Astrocyte (in vitro differentiated cells and primary cell): ENCODE results near the gene TCEAL7. TPM values are rescaled to one million over a fixed set of nuclear protein-coding genes. Genes with fewer than 3 reads are reported as not detected.
A peak's percentile ranks its signal among the peaks of the same experiment; 100 is the strongest.
"Not testable (repeated sequence)": the region's sequence is repeated elsewhere in the genome, so short reads cannot be mapped to it uniquely, and the experiment has no call there.

Experiments
- DNase-seq: peaks from one replicate; pipeline ENCODE4 v3.0.0-alpha.2; 2010; ENCODE audit warnings: low read depth
- FAIRE-seq: peaks from 2 replicates; lab custom pipeline; 2011; peaks lifted over from hg19 to GRCh38; lab: Jason Lieb, UNC
- H2AFZ ChIP-seq: 2 replicates; pipeline ENCODE4 v1.6.0; 2012; ENCODE audit warnings: low read depth, low read length, inconsistent platforms
- H3K27ac ChIP-seq: 2 replicates; pipeline ENCODE4 v1.5.1; 2011; ENCODE audit warnings: low read depth, low read length, inconsistent platforms
- H3K27me3 ChIP-seq: 2 replicates; pipeline ENCODE4 v1.6.0; 2011; ENCODE audit warnings: low read length, inconsistent platforms; ENCODE audit not compliant: insufficient read depth
- H3K36me3 ChIP-seq: 2 replicates; pipeline ENCODE4 v1.5.1; 2011; ENCODE audit warnings: low read length, inconsistent platforms; ENCODE audit not compliant: insufficient read depth
- H3K4me1 ChIP-seq: 2 replicates; pipeline ENCODE4 v1.5.1; 2011; ENCODE audit warnings: low read length, inconsistent platforms; ENCODE audit not compliant: insufficient read depth
- H3K4me2 ChIP-seq: 2 replicates; pipeline ENCODE4 v1.6.0; 2012; ENCODE audit warnings: low read length, inconsistent platforms
- H3K4me3 ChIP-seq: 2 replicates; pipeline ENCODE4 v1.5.1; 2011; ENCODE audit warnings: low read depth, mild to moderate bottlenecking, low read length, inconsistent platforms; ENCODE audit not compliant: insufficient read depth
- H3K79me2 ChIP-seq: 2 replicates; pipeline ENCODE4 v1.6.0; 2012; ENCODE audit warnings: mild to moderate bottlenecking, low read length, inconsistent platforms; ENCODE audit not compliant: insufficient read depth
- H3K9ac ChIP-seq: 2 replicates; pipeline ENCODE4 v1.6.0; 2012; ENCODE audit warnings: mild to moderate bottlenecking, low read length, inconsistent platforms
- H3K9me3 ChIP-seq: 2 replicates; pipeline ENCODE4 v1.5.1; 2012; ENCODE audit warnings: low read depth, mild to moderate bottlenecking, low read length, inconsistent platforms; ENCODE audit not compliant: insufficient read depth
- H4K20me1 ChIP-seq: 2 replicates; pipeline ENCODE4 v1.6.0; 2012; ENCODE audit warnings: low read length, inconsistent platforms; ENCODE audit not compliant: insufficient read depth
- H3K27ac Mint-ChIP-seq: one replicate; pipeline ENCODE4 v1.8.0; 2021; ENCODE audit warnings: mild to moderate bottlenecking, mixed read lengths; ENCODE audit not compliant: unreplicated experiment
- H3K27me3 Mint-ChIP-seq: one replicate; pipeline ENCODE4 v1.8.0; 2021; ENCODE audit warnings: low read depth, mixed read lengths; ENCODE audit not compliant: unreplicated experiment
- H3K36me3 Mint-ChIP-seq: one replicate; pipeline ENCODE4 v1.8.0; 2021; ENCODE audit warnings: low read depth, mixed read lengths; ENCODE audit not compliant: unreplicated experiment
- H3K4me1 Mint-ChIP-seq: one replicate; pipeline ENCODE4 v1.8.0; 2021; ENCODE audit warnings: low read depth, mixed read lengths; ENCODE audit not compliant: unreplicated experiment
- H3K4me3 Mint-ChIP-seq: one replicate; pipeline ENCODE4 v1.8.0; 2021; ENCODE audit warnings: mild to moderate bottlenecking, moderate library complexity, mixed read lengths; ENCODE audit not compliant: unreplicated experiment
- H3K9me3 Mint-ChIP-seq: one replicate; pipeline ENCODE4 v1.8.0; 2021; ENCODE audit warnings: mild to moderate bottlenecking, mixed read lengths; ENCODE audit not compliant: unreplicated experiment
- EZH2 ChIP-seq: IDR thresholded peaks from 2 replicates; pipeline ENCODE4 v1.6.1; 2012; ENCODE audit warnings: mild to moderate bottlenecking, low read length, inconsistent platforms; ENCODE audit not compliant: insufficient read depth
- total RNA-seq: library from RNA; stranded (reverse); gene quantifications from 2 replicates; pipeline ENCODE4 v1.2.1, GENCODE V29; 2021
- TF ChIP-seq, protein P1 (sequence below): IDR thresholded peaks from 2 replicates; pipeline ENCODE4 v1.5.1; 2011; ENCODE audit warnings: low read depth, mild to moderate bottlenecking, inconsistent platforms, low read length, moderate library complexity; ENCODE audit not compliant: insufficient read depth

The TCEAL7 gene
- total RNA-seq, 1 donor from 2014 or later, result 9.4 TPM

DNA sequence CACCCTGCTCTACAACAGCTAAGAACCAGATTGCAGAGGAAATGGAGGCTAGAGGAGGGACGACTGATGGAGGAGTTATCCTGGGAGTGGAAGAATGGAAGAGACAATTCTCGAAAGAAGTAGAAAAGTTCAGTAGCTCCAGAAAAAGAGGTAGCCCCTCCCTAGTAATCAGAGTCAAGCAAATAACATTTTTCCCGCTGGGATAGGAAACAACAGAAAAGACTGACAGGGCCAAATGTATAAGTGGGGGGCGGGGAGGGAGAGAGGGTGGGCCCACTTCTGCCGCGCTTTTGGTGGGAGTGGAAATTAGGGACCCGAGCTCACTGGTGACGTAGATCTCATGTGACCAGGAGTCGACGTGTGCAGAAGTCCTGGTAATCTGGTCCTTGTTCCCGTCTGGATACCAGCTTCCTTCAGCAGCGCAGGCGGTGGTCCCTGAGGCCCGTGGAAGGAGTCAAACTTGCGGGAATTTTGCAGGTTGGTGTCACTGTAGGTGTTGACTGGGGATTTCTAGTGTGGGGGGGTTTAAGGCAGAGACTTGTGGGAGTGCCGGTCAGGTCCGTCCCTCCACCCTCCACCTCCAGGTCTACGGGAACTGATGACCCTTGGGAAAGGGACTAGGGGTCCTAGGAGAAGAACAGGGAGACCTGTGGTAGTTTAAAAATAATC is 26.2 kb downstream of the TCEAL7 start, which contains the start of gene TCEAL9:
TSS of gene TCEAL9 (plus strand) at position 377 of the 669 bp plus-strand sequence. CDS start 1,179 bp downstream, outside the sequence.
- H3K9me3 ChIP-seq, result no peaks in the 10 kb centered on the region
- Mint-ChIP-seq H3K27ac (peak within 1 kb of the TSS; percentile 97), H3K4me1 (peaks cover 8% of the 10 kb centered on the region), H3K9me3 (no peaks in the 10 kb centered on the region), H3K27me3 (no peaks in the 10 kb centered on the region), H3K36me3 (peaks cover 2% of the 10 kb centered on the region), H3K4me3 (peak within 1 kb of the TSS; percentile 98)
- FAIRE-seq (peak; percentile 41), DNase-seq (peak; percentile 74)
- no peaks in the 10 kb centered on the region for H3K4me1 ChIP-seq
- H3K27ac ChIP-seq, result peak within 1 kb of the TSS; percentile 96
- H3K36me3 ChIP-seq, result no peaks in the 10 kb centered on the region
- peak within 1 kb of the TSS; percentile 100 for H3K9ac ChIP-seq
- peaks cover 11% of the 10 kb centered on the region for H4K20me1 ChIP-seq
- H3K27me3 ChIP-seq, result no peaks in the 10 kb centered on the region
- TF ChIP-seq, protein P1, sequence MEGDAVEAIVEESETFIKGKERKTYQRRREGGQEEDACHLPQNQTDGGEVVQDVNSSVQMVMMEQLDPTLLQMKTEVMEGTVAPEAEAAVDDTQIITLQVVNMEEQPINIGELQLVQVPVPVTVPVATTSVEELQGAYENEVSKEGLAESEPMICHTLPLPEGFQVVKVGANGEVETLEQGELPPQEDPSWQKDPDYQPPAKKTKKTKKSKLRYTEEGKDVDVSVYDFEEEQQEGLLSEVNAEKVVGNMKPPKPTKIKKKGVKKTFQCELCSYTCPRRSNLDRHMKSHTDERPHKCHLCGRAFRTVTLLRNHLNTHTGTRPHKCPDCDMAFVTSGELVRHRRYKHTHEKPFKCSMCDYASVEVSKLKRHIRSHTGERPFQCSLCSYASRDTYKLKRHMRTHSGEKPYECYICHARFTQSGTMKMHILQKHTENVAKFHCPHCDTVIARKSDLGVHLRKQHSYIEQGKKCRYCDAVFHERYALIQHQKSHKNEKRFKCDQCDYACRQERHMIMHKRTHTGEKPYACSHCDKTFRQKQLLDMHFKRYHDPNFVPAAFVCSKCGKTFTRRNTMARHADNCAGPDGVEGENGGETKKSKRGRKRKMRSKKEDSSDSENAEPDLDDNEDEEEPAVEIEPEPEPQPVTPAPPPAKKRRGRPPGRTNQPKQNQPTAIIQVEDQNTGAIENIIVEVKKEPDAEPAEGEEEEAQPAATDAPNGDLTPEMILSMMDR, result no peak
- TF ChIP-seq EZH2, result no peak
- H3K79me2 ChIP-seq, result peaks cover 22% of the 10 kb centered on the region
- H3K4me2 ChIP-seq, result peak within 1 kb of the TSS; percentile 93
- peak within 1 kb of the TSS; percentile 98 for H3K4me3 ChIP-seq
- H2AFZ ChIP-seq, result peak within 1 kb of the TSS; percentile 72

DNA sequence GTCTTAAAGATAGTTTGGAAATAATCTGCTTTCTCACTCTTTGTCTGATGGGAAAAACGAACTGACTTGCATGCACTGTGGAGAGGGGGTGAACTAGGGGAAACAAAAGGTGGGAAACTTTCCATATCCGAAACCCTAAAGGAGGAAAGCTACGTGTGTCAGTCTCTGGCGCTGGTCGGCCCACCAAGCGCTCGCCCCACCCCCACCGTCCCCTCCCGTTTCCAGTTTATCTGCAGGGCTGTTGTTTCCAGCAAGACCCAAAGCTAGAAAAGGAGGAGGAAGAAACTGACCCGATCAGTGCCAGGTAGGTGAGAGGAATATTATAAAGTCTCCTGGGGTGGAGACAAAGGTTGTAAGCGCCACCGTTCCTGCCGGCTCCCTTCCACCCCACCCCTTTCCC is 26.8 kb downstream of the TCEAL7 start:
- Mint-ChIP-seq H3K4me3 (peak overlapping the region; percentile 98), H3K27me3 (no peaks in the 10 kb centered on the region), H3K4me1 (peaks cover 11% of the 10 kb centered on the region), H3K9me3 (no peaks in the 10 kb centered on the region), H3K36me3 (peaks cover 2% of the 10 kb centered on the region), H3K27ac (peak overlapping the region; percentile 97)
- H3K36me3 ChIP-seq, result no peaks in the 10 kb centered on the region
- FAIRE-seq, result peak; percentile 55
- no peaks in the 10 kb centered on the region for H3K27me3 ChIP-seq
- H3K27ac ChIP-seq, result peak overlapping the region; percentile 96
- H3K9ac ChIP-seq, result peak overlapping the region; percentile 100
- H3K4me2 ChIP-seq, result peak overlapping the region; percentile 93
- TF ChIP-seq EZH2, result no peak
- TF ChIP-seq, protein P1, result no peak
- no peak for DNase-seq
- no peaks in the 10 kb centered on the region for H3K4me1 ChIP-seq
- peaks cover 11% of the 10 kb centered on the region for H4K20me1 ChIP-seq
- H3K9me3 ChIP-seq, result no peaks in the 10 kb centered on the region
- peak overlapping the region; percentile 98 for H3K4me3 ChIP-seq
- H2AFZ ChIP-seq, result peak overlapping the region; percentile 72
- H3K79me2 ChIP-seq, result peaks cover 22% of the 10 kb centered on the region

DNA sequence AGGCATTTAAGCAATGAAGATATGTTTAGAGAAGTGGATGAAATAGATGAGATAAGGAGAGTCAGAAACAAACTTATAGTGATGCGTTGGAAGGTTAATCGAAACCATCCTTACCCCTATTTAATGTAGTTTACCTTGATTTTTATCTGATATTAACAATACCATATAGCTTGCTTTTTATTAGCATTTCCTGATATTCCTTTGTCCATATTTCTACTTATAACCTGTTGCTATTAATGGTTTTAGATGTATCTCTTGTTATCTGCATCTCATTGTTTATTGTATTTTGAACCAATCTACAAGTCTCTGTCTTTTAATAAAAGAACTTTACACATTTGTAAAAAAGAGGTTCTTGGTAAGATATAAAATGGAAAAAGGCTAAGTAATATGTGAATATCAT is 27.8 kb downstream of the TCEAL7 start:
- Histone ChIP-seq H3K36me3 (no peaks in the 10 kb centered on the region), H2AFZ (no peak overlapping the region), H3K4me1 (peaks cover 5% of the 10 kb centered on the region), H3K9ac (peak overlapping the region; percentile 100), H3K27ac (no peak overlapping the region), H3K4me2 (peak overlapping the region; percentile 93), H3K4me3 (peak overlapping the region; percentile 98), H3K27me3 (no peaks in the 10 kb centered on the region), H4K20me1 (peaks cover 11% of the 10 kb centered on the region), H3K79me2 (peaks cover 22% of the 10 kb centered on the region), H3K9me3 (no peaks in the 10 kb centered on the region)
- Mint-ChIP-seq H3K36me3 (peaks cover 2% of the 10 kb centered on the region), H3K9me3 (no peaks in the 10 kb centered on the region), H3K4me1 (peaks cover 17% of the 10 kb centered on the region), H3K27ac (no peak overlapping the region), H3K4me3 (peak overlapping the region; percentile 98), H3K27me3 (no peaks in the 10 kb centered on the region)
- FAIRE-seq, result peak; percentile 66
- TF ChIP-seq, protein P1, result no peak
- TF ChIP-seq EZH2, result no peak
- no peak for DNase-seq

DNA sequence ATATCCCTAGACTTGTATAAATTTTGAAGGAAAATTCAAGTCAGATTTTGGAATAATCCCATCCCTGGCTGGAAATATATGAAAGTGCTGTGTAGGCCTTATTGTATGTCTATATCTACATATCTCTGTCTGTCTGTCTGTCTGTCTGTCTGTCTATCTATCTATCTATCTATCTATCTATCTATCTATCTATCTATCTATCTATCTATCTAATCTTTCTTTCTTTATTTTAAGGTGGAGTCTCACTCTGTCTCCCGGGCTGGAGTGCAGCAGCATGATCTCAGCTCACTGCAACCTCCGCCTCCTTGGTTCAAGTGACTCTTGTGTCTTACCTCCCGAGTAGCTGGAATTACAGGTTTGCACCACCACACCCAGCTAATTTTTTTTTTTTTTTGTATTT is 29.6 kb downstream of the TCEAL7 start:
- DNase-seq, H3K4me3 ChIP-seq, H3K4me1 ChIP-seq, H3K4me2 ChIP-seq, FAIRE-seq, H3K9me3 Mint-ChIP-seq, H3K27me3 Mint-ChIP-seq, H2AFZ ChIP-seq, H3K9me3 ChIP-seq, H3K27ac ChIP-seq, H3K9ac ChIP-seq, H3K36me3 Mint-ChIP-seq, H3K36me3 ChIP-seq, H3K4me3 Mint-ChIP-seq, H3K27ac Mint-ChIP-seq, H3K27me3 ChIP-seq: not testable (repeated sequence)
- peaks cover 11% of the 10 kb centered on the region for H4K20me1 ChIP-seq
- peaks cover 22% of the 10 kb centered on the region for H3K79me2 ChIP-seq
- H3K4me1 Mint-ChIP-seq, result peaks cover 17% of the 10 kb centered on the region
